Activated CD4-positive, alpha-beta T cell treated with anti-CD3 and anti-CD28 coated beads, Interleukin-2, amount 50 U/mL, for 24 hours (primary cell): ENCODE results near the gene PHACTR4.
"Not testable (repeated sequence)": the region's sequence is repeated elsewhere in the genome, so short reads cannot be mapped to it uniquely, and the experiment has no call there.

Source experiments
- DNase-seq, 2 donors: peaks; one replicate each; pipeline ENCODE4 v3.0.0-alpha.2; 2020; ENCODE audit warnings: low read depth in 1 of 2, low spot score in 1 of 2

Gene PHACTR4

DNA sequence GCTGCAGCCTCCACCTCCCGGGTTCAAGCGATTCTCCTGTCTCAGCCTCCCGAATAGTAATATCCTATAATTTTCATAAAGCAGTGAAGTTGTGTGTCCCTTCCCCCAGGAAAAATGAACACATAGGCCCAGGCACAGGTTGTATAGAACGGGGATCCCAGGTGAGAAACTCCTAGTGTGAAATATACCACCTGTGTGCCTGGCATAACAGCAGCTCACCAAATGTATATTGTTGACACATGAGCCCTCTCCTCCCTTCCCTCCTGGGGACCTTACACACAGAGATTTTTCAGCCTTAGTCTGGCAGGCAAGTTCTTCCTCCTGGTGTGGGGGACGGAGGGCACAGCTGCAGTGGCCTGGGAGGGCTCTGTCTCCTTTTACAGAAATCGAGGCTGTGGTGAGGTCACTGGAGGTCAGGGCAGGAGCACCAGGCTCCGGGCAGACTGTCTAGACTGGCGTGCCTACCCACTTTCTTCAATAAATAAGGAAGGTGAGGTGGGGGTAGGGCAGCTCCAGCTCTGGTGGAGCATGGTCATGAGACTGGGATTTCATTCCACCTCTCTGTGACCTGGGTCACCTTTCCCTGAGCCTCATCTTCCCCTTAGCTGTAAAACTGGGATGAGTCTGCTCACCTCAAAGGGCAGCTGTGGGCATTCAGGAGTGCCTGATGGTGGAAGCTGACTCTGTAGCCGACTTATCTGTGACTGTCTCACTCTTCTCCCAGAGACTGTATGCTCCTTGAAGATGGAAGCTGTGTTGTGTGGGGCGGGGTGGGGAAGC lies 150.6 kb downstream of the PHACTR4 start:
- DNase-seq = no peak

DNA sequence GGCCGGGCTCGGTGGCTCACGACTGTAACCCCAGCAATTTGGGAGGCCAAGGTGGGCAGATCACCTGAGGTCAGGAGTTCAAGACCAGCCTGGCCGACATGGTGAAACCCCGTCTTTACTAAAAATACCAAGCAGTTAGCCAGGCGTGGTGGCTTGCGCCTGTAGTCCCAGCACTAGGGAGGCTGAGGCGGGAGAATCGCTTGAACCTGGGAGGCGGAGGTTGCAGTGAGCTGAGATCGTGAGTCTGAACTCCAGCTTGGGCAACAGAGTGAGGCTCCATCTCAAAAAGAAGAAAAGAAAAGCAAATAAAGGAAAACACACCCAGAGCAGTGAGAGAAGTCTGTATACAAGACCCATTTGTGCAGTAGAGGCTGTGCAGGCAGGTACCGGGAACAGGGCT lies 151.3 kb downstream of the PHACTR4 start:
- DNase-seq = not testable (repeated sequence)

DNA sequence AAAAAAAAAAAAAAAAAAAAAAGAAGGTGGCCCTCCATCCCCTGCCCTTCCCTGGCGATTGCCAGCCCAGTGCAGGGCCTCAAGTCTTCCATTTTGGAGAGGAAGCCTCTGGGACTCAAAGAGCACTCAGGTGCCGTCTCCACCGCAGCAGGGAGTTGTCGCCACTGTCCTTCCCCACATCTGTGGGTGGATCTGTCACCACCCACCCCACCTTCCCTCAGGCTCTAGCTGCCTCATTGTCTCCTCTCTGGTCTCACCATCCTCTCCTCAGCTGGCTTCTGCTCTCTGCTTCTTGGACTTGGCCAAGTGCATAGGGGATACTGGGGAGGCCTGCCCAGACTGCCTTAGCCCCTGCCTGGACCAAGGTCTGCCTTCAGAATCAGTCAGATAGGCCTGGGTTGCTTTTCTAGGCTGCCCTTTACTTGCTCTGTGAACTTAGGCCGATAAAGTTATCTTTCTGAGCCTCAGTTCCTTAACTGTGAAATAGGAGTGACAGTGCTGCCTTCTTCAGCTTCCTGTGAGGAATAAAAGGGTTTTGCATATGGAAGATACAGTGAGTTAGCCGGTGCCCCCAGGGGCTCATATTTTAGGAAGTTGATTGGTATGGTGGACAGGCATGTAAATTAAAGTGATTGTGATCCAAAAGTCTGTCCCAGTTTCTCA lies 152.1 kb downstream of the PHACTR4 start:
- DNase-seq = no peak

DNA sequence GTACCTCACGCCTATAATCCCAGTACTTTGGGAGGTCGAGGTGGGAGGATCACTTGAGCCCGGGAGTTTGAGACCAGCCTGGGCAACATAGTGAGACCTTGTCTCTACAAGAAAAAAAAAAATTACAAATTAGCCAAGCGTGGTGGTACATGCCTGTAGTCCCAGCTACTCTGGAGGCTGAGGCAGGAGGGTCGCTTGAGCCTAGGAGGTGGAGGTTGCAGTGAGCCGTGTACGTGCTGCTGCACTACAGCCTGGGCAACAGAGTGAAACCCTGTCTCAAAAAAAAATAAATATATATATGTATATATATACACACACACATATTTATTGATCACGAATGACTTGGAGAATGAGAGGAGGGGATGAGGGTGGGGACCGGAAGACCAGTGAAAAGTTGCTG lies 153.0 kb downstream of the PHACTR4 start:
- DNase-seq = not testable (repeated sequence)

DNA sequence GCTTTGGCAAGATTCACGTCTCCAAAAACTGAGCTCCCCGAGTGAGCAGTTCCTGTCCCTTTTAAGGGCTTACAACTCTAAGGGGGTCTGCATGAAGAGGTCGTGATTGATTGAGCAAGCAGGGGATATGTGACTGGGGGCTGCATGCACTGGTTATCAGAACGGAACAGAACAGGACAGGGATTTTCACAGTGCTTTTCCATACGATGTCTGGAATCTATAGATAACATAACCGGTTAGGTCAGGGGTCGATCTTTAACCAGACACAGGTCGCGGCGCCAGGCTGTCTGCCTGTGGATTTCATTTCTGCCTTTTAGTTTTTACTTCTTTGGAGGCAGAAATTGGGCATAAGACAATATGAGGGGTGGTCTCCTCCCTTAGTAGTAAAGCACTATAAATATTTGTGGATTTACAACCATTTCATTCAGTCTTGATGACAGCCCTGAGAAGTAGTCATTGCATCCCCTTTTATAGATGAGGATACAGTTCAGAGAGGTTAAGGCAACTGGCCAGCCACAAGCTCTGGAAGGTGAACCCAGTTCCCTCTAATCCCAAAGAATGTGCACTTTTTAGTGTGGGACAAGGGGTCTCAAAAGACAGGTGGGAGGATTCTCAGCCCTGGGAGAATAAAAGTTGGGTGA lies 155.6 kb downstream of the PHACTR4 start:
- DNase-seq = not testable (repeated sequence)

DNA sequence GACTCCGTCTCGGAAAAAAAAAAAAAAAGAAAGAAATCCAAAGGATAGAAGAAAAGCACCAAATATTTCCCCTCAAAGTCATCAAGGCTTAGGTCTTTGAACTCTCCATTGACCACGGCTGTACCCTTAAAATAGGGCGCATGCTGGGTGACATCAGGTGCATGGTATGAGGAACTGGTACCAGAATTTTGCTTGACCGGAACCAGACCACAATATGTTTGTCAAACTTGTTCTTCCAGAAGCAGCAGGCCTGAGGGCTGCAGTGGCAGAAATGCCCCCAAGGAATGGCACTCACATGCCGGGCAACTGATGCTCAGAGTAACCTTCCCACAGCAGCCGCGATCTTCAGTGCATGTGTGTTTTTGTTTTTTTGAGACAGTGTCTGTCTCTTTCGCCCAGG lies 157.3 kb downstream of the PHACTR4 start:
- DNase-seq = no peak

DNA sequence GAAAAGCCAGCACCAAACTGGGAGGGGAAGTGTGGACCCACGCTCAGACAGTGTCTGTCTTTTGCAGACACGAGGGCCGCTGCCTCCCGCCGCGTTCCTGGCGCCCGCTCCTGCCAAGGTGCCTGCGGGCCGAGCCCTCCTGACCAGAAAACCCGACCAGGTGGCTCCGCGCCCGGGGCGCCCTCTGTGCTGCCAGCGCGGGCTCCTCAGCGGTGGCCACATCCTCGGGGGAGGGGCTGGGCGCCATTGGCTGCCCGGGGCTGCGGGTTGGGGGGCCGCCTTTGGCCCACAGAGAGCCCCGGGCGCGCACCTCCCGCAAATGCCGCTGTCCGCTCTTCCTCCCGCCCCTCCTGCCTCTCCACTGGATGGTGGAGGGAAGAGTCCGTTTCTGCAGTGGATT lies 160.9 kb downstream of the PHACTR4 start:
- DNase-seq = no peak

DNA sequence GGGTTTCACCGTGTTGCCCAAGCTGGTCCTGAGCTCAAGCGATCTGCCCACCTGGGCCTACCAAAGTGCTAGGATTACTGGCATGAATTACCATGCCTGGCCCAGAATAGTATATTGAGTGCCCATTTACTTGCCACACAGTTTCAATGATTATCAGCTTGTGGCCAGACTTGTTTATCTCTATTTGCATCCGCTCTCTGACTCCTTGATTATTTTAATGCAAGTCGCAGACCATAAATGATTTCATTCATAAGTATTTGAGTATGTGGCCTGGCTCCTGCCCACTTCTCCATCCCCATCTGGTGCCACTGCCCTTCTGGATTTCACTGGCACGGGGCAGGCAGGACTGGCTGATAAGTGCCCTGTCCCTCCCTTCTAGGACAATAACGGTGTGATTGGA lies 165.1 kb downstream of the PHACTR4 start:
- no peak for DNase-seq

DNA sequence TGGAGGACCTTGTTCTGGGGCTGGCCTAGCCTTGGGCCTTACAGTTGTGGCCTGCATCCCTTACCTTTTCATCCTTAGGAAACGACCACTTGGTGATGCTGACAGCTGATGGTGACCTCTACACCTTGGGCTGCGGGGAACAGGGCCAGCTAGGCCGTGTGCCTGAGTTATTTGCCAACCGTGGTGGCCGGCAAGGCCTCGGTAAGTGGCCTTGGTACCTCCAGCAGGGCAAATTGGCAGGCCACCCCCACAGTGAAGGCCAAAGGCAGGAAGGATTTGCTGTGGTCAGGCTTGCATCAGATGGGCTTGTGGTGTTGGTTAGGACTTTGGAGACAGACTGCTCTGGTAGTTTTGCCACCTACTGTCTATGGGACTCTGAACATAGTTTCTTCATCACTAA lies 165.6 kb downstream of the PHACTR4 start:
- DNase-seq = no peak

DNA sequence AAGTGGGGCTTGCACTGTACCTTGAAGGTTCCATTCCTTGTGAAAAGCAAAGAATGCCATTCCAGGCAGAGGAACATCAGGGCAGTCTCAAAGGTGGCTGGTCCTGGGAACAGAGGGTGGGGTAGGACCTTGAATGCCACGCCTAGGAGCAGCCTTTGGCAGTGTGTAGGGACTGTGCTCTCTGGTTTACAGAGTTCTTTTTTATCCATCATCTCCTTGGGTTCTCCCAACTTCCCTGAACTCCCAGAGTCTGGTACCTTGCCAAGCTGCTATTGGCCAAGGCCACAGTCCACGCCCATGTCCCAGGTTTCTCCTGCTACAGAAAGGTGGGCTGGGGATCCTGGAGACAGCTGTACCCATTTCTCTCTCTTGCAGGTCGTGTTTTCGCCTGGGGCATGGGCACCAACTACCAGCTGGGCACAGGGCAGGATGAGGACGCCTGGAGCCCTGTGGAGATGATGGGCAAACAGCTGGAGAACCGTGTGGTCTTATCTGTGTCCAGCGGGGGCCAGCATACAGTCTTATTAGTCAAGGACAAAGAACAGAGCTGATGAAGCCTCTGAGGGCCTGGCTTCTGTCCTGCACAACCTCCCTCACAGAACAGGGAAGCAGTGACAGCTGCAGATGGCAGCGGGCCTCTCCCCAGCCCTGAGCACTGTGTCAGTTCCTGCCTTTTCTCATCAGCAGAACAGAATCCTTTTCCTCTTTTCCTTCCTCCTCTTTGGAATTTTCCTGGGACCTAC lies 168.1 kb downstream of the PHACTR4 start:
- DNase-seq = no peak

DNA sequence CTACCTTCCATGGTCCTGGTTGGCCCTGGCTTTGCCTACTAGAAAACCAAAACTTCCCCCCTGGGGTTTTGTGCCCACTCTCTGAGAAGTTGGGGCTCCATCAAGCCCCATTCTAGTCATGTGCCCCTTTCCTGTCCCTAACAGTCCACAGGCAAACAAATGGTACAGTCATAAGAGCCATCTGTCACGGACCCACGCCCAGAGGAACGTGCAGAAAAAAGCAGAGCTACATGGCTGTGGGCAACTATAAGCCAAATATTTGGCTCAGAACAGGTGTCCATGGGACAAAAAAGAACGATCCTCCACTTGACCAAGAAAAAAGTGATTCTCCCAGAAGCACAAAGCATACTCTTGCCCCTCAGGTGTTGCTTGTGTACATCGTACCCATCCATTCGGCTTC lies 168.7 kb downstream of the PHACTR4 start:
- DNase-seq = no peak

DNA sequence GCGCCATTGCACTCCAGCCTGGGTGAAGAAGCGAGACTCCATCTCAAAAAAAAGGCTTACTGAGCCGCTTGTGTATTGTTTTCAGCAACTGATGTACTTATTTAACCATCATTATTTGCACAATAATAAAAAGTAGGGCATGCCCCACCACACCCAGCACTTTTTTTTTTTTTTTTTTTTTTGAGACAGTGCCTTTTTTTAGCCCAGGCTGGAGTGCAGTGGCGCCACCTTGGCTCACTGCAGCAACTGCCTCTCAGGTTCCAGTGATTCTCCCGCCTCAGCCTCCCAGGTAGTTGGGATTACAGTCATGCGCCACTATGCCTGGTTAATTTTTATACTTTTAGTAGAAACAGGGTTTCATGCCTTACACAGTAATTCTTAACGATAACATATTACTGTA lies 171.1 kb downstream of the PHACTR4 start:
- DNase-seq = no peak

DNA sequence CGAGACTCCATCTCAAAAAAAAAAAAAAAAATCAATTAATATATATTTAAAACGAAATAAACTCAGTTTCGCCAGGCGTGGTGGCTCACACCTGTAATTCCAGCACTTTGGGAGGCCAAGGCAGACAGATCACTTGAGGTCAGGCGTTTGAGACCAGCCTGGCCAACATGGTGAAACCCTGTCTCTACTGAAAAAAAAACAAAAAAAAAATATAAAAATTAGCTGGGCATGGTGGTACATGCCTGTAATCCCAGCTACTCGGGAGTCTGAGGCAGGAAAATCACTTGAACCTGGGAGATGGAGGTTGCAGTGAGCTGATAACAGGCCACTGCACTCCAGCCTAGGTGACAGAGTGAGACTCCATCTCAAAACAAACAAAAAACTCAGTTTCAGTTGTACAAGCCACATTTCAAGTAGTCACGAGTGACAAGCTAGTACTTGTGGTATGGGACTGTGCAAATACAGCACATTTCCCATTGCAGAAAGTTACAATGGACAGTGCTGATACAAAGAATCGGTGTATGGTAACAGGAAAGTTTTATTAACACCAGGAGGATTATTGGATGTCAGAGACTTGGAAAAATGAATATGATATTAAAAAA lies 172.0 kb downstream of the PHACTR4 start:
- not testable (repeated sequence) for DNase-seq

DNA sequence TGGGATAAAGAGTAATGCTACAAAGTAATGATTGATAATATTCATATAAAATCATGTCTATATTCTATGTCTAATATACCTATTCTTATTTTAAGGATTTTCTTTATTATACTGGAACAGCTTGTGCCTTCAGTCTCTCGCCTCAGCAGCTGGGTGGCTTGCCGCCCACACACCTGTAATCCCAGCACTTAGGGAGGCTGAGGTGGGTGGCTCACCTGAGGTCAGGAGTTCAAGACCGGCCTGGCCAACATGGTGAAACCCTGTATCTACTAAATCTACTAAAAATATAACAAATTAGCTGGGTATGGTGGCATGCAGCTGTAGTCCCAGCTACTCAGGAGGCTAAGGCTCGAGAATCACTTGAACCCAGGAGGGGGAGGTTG lies 175.7 kb downstream of the PHACTR4 start:
- no peak for DNase-seq

DNA sequence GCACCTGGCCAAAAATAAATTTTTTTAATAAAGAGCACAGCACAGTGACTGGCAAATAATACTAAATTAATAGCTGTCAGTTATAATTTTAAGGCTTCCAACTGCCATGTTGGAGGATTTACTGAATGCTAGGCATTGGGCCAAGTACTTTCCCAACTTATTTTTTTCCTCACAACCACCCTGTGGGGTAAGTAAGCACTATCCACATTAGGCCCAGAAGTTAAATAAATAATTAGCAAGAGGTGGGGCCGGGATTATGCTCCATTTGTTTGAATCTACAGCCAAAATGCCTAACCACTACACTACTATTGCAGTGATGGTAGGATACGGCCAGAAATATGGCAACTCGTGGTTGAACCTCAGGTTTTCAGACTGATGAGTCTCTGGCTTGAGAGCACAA lies 178.8 kb downstream of the PHACTR4 start:
- no peak for DNase-seq
